Upper lobe of left lung (tissue), 6 donors: ENCODE measurements around the gene NAGK. TPM values are rescaled to one million over a fixed set of nuclear protein-coding genes. Genes with fewer than 3 reads are reported as not detected.

Source experiments
- ATAC-seq, 2 donors: fragments of 200-7000 bp; cut with Tn5 transposase; one replicate each; pipeline ENCODE4 v1.9.1; 2022; ENCODE audit warnings: mild to moderate bottlenecking in 2 of 2, moderate library complexity in 2 of 2; ENCODE audit not compliant: low FRiP score in 2 of 2
- DNase-seq, 2 donors: peaks; one replicate each; pipeline ENCODE4 v3.0.0-alpha.2; 2019 to 2020
- H3K27ac ChIP-seq, 4 donors: fragments of 200-600 bp; sonication (generic); one replicate each; pipeline ENCODE4 v1.5.1; 2016 to 2019
- H3K27me3 ChIP-seq, 4 donors: fragments of 200-600 bp; sonication (generic); one replicate each; pipeline ENCODE4 v1.5.1; 2017 to 2019
- H3K36me3 ChIP-seq, 4 donors: fragments of 200-600 bp; sonication (generic); one replicate each; pipeline ENCODE4 v1.5.1; 2016 to 2019
- H3K4me1 ChIP-seq, 4 donors: fragments of 200-600 bp; sonication (generic); one replicate each; pipeline ENCODE4 v1.5.1; 2018 to 2019
- H3K4me3 ChIP-seq, 4 donors: fragments of 200-600 bp; sonication (generic); one replicate each; pipeline ENCODE4 v1.5.1; 2017 to 2019; ENCODE audit warnings: mild to moderate bottlenecking in 2 of 4, moderate library complexity in 1 of 4
- H3K9me3 ChIP-seq, 4 donors: fragments of 200-600 bp; sonication (generic); one replicate each; pipeline ENCODE4 v1.5.1; 2018 to 2019
- CTCF ChIP-seq, 6 experiments: fragments of 450-650 bp in 4 of 6; fragments of 200-600 bp in 2 of 6; sonication (generic) in 2 of 6; IDR thresholded peaks; one replicate each; pipeline ENCODE4 v1.5.1; 2016 to 2019; ENCODE audit warnings: antibody characterized with exemption in 6 of 6
- EP300 ChIP-seq, 4 donors: sonication (generic); formaldehyde crosslinking; IDR thresholded peaks; one replicate each; pipeline ENCODE4 v1.5.1; 2017; ENCODE audit warnings: antibody characterized with exemption in 4 of 4, control low read depth in 2 of 4
- POLR2A ChIP-seq, 4 donors: fragments of 450-650 bp; IDR thresholded peaks; one replicate each; pipeline ENCODE4 v1.5.1; 2016 to 2017; ENCODE audit warnings: antibody characterized with exemption in 4 of 4, mild to moderate bottlenecking in 2 of 4
- POLR2AphosphoS5 ChIP-seq, 2 donors: sonication (generic); formaldehyde crosslinking; IDR thresholded peaks; one replicate each; pipeline ENCODE4 v1.5.1; 2017; ENCODE audit warnings: antibody characterized with exemption in 2 of 2
- WGBS, 2 donors: methylation state at CpG; one replicate each; pipeline ENCODE4 v1.1.5; 2017 to 2018; 5-methylcytosine and 5-hydroxymethylcytosine counted together
- total RNA-seq, 6 donors: library from RNA; depleted of rRNA in 4 of 6; stranded (reverse); fragments of >200 nt in 4 of 6; gene quantifications; one replicate each; pipeline versions ENCODE4 v1.1.0 to v1.2.1, GENCODE V29; 2016 to 2021
- donor health status: DM: no; HTN: no; CAD: no; lungs with moderate emphysema.
- donor health status: DM: no; HTN: yes; CAD: no; lungs with severe emphysema.

The NAGK gene
- total RNA-seq, 6 donors from 2014 or later = 51.4 to 157 (median 139) TPM

- no peak overlapping the region for H3K4me3 ChIP-seq
- H3K27me3 ChIP-seq = no peaks in the 10 kb centered on the region
- 56 to 68% methylated on average over 7 of the region's 7 CpGs for WGBS, 2 donors
- ATAC-seq (peak in 1 of 2 donors; percentile 30), DNase-seq (peak in 1 of 2 donors; percentile 34)
- no peaks in the 10 kb centered on the region for H3K36me3 ChIP-seq
- H3K4me1 ChIP-seq = peaks cover 14 to 23% (median 19%) of the 10 kb centered on the region in 4 donors
- no peaks in the 10 kb centered on the region for H3K9me3 ChIP-seq
- H3K27ac ChIP-seq = peak overlapping the region; percentile 54 to 86 (median 72)
- TF ChIP-seq EP300 (IDR thresholded peaks at IDR 0.05) = no peak
- no peak for TF ChIP-seq CTCF (IDR thresholded peaks at IDR 0.05)
- TF ChIP-seq POLR2AphosphoS5 (IDR thresholded peaks at IDR 0.05) = peak in 1 of 2 donors; percentile 72
- peak in 1 of 4 donors; percentile 58 for TF ChIP-seq POLR2A (IDR thresholded peaks at IDR 0.05)
Measured at GRCh38 chr2:71064754-71065621, 3.5 kb upstream of the NAGK start.

GRCh38 chr2:71066856-71067255 is 1.6 kb upstream of the NAGK start:
- WGBS, 2 donors = 80 to 86% methylated on average over 3 of the region's 3 CpGs
- H3K4me1 ChIP-seq = peaks cover 29 to 42% (median 36%) of the 10 kb centered on the region in 4 donors

GRCh38 chr2:71067567-71068217 is 756 bp upstream of the NAGK start:
- H3K36me3 ChIP-seq = peaks cover 0 to 8% (median under 1%) of the 10 kb centered on the region in 4 donors
- H3K27ac ChIP-seq = peak overlapping the region; percentile 92 to 99 (median 94)
- H3K9me3 ChIP-seq = no peaks in the 10 kb centered on the region
- H3K4me1 ChIP-seq = peaks cover 33 to 50% (median 43%) of the 10 kb centered on the region in 4 donors
- H3K4me3 ChIP-seq = peak overlapping the region; percentile 52 to 91 (median 66)
- TF ChIP-seq CTCF (IDR thresholded peaks at IDR 0.05) (no peak), POLR2AphosphoS5 (IDR thresholded peaks at IDR 0.05) (no peak), EP300 (IDR thresholded peaks at IDR 0.05) (no peak), POLR2A (IDR thresholded peaks at IDR 0.05) (no peak)
- ATAC-seq = peak; percentile 6 to 34
- DNase-seq = peak in 1 of 2 donors; percentile 32
- 8 to 18% methylated on average over 13 to 25 of the region's 26 CpGs for WGBS, 2 donors
- H3K27me3 ChIP-seq = no peaks in the 10 kb centered on the region

More at GRCh38 chr2:71066856-71067255, 1.6 kb upstream of the NAGK start:
- DNase-seq = no peak
- no peak overlapping the region for H3K27ac ChIP-seq
- no peak overlapping the region for H3K4me3 ChIP-seq
- H3K27me3 ChIP-seq = no peaks in the 10 kb centered on the region
- ATAC-seq = no peak
- H3K9me3 ChIP-seq = no peaks in the 10 kb centered on the region
- peaks cover 0 to 3% (median 0%) of the 10 kb centered on the region in 4 donors for H3K36me3 ChIP-seq
- TF ChIP-seq CTCF (IDR thresholded peaks at IDR 0.05) = no peak
- no peak for TF ChIP-seq POLR2A (IDR thresholded peaks at IDR 0.05)
- no peak for TF ChIP-seq POLR2AphosphoS5 (IDR thresholded peaks at IDR 0.05)
- no peak for TF ChIP-seq EP300 (IDR thresholded peaks at IDR 0.05)

- 49% methylated on average over 5 of the region's 5 CpGs for WGBS, 2 donors
- peak overlapping the region; percentile 92 to 99 (median 94) for H3K27ac ChIP-seq
- peaks cover 0 to 25% (median 14%) of the 10 kb centered on the region in 4 donors for H3K36me3 ChIP-seq
- peak overlapping the region in 3 of 4 donors; percentile 61 to 91 (median 70) for H3K4me3 ChIP-seq
- DNase-seq (no peak), ATAC-seq (no peak)
- peaks cover 34 to 54% (median 46%) of the 10 kb centered on the region in 4 donors for H3K4me1 ChIP-seq
- H3K27me3 ChIP-seq = no peaks in the 10 kb centered on the region
- no peak for TF ChIP-seq CTCF (IDR thresholded peaks at IDR 0.05)
- TF ChIP-seq POLR2AphosphoS5 (IDR thresholded peaks at IDR 0.05) = no peak
- no peak for TF ChIP-seq POLR2A (IDR thresholded peaks at IDR 0.05)
- no peak for TF ChIP-seq EP300 (IDR thresholded peaks at IDR 0.05)
- no peaks in the 10 kb centered on the region for H3K9me3 ChIP-seq
Measured at GRCh38 chr2:71069376-71069775, 928 bp downstream of the NAGK start.
